Measurements from ENCODE around the gene SLC35F1.

DNA sequence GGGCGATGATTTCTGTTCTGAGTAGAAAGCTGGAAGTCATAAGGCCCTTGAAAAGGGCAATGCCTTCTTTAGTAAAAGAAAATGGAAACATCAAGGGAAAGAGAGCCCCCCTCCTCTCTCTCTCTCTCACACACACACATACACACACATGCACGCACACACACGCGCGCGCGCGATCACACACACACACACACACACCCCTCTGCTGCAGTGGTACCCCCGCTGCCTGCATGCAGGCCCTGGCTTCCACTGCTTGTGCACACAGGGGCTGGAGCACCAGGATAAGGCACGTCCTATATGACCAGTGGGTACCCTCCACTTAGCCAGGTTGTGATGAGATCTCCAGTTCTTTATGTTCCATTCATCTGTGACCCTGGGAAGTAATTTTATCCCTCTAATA, 300.9 kb downstream of the SLC35F1 start:
- TF ChIP-seq CTCF (IDR thresholded peaks at IDR 0.05; ENCODE audit: low read length) = no peak
- TF ChIP-seq EZH2 (IDR thresholded peaks at IDR 0.05; ENCODE audit: borderline replicate concordance, low read length) = no peak
